ENCODE data around the gene TRIM71. TPM values are rescaled to one million over a fixed set of nuclear protein-coding genes. Genes with fewer than 3 reads are reported as not detected.

Gene TRIM71
- total RNA-seq, 1 donor from 2014 or later: 0.07 TPM

DNA sequence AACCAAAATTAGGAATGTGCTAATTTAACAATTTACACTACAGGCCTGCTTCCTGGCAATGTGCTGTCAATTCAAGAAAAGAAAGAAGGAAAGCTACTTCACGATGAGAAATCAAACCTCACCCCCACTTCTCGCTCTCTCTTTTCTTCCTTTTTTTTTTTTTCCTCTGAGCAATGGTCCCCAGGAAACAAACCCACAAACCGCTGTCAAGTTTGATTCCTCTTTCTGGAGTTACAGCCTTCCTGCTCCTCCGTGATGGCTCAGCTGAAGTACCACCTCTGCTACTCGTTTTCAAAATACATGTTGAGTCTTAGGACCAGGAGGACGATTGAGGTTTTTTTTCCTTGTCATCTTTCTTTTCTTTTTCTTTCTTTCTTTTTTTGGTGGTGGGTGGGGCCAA is 3.4 kb upstream of the TRIM71 start:
- peaks cover 14% of the 10 kb centered on the region for H3K4me1 Mint-ChIP-seq
- no peak overlapping the region for H3K27ac Mint-ChIP-seq
- intact Hi-C loops (cut with micrococcal nuclease): no loop called here
- peaks cover 5% of the 10 kb centered on the region for H3K36me3 Mint-ChIP-seq (ENCODE audit: low read depth)
- H3K4me3 Mint-ChIP-seq: no peak overlapping the region
- no peaks in the 10 kb centered on the region for H3K9me3 Mint-ChIP-seq
- H3K27me3 Mint-ChIP-seq: peaks cover 53% of the 10 kb centered on the region
- DNase-seq: no peak

DNA sequence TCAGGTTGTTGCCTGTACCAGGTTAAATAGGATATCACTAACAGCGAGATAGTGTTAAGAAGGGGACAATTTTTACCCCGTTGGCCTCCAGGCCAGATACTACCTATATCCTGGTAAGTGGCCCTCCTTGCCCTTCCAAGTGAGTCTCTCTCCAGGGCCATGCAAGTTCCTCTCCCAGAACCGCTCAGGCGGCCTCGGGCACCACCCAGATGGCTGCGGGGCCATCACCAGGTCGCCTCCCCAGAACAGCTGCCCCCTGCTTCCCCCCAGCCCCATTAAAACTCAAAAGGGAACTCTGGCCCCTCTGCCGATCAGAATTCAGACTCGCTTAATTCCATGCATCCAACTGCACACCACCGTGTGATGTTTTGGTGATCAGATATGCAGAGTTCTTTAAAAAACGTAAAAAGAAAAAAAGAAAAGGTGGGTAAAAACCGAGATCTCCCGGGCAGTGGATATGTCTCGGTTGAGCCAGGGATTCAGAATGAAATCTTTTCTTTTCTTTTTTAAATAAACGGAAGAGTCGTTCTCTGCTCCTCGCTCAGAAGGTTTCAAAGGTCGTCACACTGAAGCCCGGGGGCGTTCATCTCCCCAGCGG is 1.9 kb upstream of the TRIM71 start:
- Mint-ChIP-seq H3K4me1 (peaks cover 14% of the 10 kb centered on the region), H3K9me3 (no peaks in the 10 kb centered on the region), H3K27me3 (peaks cover 65% of the 10 kb centered on the region), H3K4me3 (peak overlapping the region; percentile 84), H3K36me3 (ENCODE audit: low read depth) (peaks cover 5% of the 10 kb centered on the region), H3K27ac (no peak overlapping the region)
- no peak for DNase-seq
- intact Hi-C loops (cut with micrococcal nuclease): loop anchor here (5.0 kb wide), 1 partner anchor 66 kb away; no protein-coding TSS in a partner anchor

DNA sequence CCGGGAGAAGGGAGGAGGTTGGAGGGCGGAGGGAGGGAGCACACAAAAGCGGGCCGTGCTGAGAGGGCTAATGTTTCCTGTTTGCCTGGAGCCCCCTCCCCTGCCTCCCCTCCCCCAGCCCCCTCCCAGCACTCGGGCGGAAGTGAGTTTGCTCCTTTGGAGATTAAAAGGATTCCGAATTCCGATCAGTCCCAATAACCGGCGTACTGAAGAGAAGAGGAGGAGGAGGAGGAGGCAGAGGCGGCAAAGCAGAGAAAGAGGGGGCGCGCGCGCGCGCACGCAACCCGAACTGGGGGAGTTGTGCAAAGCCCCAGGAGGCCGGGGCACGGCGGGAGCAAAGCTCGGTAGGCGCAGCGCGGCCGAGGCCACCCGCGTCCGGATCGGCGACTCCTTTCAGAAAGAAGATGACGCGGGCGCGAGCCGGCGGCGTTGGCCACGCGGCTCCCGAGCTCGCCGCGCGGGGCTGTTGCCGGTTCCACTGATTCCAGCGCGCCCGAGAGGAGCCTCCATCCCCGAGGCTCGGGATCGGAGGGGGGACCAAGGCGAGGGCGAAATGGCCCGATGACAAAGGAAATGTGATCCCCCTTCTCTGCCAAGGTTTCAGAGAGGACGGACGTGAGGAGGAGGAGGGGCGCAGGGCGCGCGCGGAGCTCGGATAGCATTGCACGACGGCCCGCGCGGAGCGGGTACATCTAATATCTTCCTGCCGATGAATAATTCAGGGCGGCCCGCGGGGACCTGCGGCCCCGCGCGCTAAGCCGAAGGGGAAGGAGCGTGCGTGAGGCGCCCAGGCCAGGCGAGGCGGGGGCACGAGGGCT is 1.1 kb upstream of the TRIM71 start:
- Mint-ChIP-seq H3K9me3 (no peaks in the 10 kb centered on the region), H3K27ac (peak overlapping the region; percentile 60), H3K4me3 (peak overlapping the region; percentile 84), H3K36me3 (ENCODE audit: low read depth) (peaks cover 5% of the 10 kb centered on the region), H3K27me3 (peaks cover 67% of the 10 kb centered on the region), H3K4me1 (peaks cover 14% of the 10 kb centered on the region)
- intact Hi-C loops (cut with micrococcal nuclease): loop anchor here (5.0 kb wide), 1 partner anchor 66 kb away; no protein-coding TSS in a partner anchor
- DNase-seq: peak; percentile 75

DNA sequence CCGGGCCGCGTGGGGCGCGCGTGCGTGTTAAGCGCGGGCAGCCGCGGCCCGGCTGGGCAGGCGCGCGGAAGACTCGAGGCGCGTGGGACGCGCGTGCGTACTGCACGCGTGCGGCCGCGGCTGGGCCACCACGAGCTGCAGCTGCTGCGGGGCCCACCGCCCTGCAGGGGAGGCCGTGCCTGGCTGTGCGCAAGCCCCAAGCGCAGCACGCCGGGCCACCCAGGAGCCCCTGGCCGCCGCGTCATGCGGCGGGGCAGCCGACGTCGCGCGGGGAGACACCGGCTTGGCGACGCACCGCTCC is 590 bp upstream of the TRIM71 start:
- Mint-ChIP-seq H3K4me3 (peak overlapping the region; percentile 84), H3K9me3 (no peaks in the 10 kb centered on the region), H3K4me1 (peaks cover 14% of the 10 kb centered on the region), H3K36me3 (ENCODE audit: low read depth) (peaks cover 5% of the 10 kb centered on the region), H3K27ac (no peak overlapping the region), H3K27me3 (peaks cover 69% of the 10 kb centered on the region)
- intact Hi-C loops (cut with micrococcal nuclease): loop anchor here (5.0 kb wide), 1 partner anchor 65 kb away; no protein-coding TSS in a partner anchor
- DNase-seq: no peak

DNA sequence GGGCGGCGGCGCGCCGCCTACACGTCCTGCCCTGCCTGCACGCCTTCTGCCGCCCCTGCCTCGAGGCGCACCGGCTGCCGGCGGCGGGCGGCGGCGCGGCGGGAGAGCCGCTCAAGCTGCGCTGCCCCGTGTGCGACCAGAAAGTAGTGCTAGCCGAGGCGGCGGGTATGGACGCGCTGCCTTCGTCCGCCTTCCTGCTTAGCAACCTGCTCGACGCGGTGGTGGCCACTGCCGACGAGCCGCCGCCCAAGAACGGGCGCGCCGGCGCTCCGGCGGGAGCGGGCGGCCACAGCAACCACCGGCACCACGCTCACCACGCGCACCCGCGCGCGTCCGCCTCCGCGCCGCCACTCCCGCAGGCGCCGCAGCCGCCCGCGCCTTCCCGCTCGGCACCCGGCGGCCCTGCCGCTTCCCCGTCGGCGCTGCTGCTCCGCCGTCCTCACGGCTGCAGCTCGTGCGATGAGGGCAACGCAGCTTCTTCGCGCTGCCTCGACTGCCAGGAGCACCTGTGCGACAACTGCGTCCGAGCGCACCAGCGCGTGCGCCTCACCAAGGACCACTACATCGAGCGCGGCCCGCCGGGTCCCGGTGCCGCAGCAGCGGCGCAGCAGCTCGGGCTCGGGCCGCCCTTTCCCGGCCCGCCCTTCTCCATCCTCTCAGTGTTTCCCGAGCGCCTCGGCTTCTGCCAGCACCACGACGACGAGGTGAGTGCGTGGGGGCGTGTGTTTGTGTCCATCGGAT is 602 bp downstream of the TRIM71 start:
- DNase-seq: peak; percentile 60
- Mint-ChIP-seq H3K27ac (peak overlapping the region; percentile 41), H3K27me3 (peaks cover 67% of the 10 kb centered on the region)

DNA sequence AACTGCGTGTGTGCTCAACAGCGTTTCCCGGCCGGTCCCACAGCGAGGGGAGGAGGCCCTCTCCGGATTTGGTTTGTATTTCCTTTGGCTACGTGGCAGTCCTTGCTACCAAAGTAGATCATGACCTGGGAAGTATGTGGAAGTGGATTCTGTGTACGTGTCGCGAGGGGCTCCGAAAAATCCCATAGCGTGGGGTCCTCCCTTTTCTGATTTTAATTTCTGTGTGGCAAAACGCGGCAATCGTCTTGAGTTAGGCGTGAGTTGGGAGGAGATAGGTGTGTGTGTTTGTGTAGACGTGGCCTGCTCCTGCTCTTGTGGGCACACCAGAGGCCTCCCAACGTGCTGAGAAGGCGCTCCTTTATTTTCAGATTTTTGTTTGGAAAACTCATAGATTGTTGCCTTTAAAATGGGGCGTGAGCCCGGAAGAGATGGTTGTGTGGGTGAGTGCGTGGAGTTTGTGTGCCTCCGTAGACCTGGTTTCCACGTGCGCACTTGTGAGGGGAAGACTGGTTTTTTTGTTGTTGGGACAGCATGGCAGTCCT is 1.2 kb downstream of the TRIM71 start:
- DNase-seq: no peak
- peak overlapping the region; percentile 41 for H3K27ac Mint-ChIP-seq
- intact Hi-C loops (cut with micrococcal nuclease): loop anchor here (1.0 to 5.0 kb wide), 2 partner anchors 38 to 63 kb away; no protein-coding TSS in a partner anchor
- peak overlapping the region; percentile 61 for H3K4me3 Mint-ChIP-seq
- peaks cover 66% of the 10 kb centered on the region for H3K27me3 Mint-ChIP-seq
- H3K36me3 Mint-ChIP-seq (ENCODE audit: low read depth): peaks cover 5% of the 10 kb centered on the region
- peaks cover 14% of the 10 kb centered on the region for H3K4me1 Mint-ChIP-seq
- H3K9me3 Mint-ChIP-seq: no peaks in the 10 kb centered on the region

More for the DNA sequence above, 602 bp downstream of the TRIM71 start:
- Mint-ChIP-seq H3K4me3 (peak overlapping the region; percentile 61), H3K4me1 (peaks cover 14% of the 10 kb centered on the region), H3K9me3 (no peaks in the 10 kb centered on the region), H3K36me3 (ENCODE audit: low read depth) (peaks cover 5% of the 10 kb centered on the region)
- intact Hi-C loops (cut with micrococcal nuclease): loop anchor here (1.0 to 5.0 kb wide), 2 partner anchors 37 to 64 kb away; no protein-coding TSS in a partner anchor

DNA sequence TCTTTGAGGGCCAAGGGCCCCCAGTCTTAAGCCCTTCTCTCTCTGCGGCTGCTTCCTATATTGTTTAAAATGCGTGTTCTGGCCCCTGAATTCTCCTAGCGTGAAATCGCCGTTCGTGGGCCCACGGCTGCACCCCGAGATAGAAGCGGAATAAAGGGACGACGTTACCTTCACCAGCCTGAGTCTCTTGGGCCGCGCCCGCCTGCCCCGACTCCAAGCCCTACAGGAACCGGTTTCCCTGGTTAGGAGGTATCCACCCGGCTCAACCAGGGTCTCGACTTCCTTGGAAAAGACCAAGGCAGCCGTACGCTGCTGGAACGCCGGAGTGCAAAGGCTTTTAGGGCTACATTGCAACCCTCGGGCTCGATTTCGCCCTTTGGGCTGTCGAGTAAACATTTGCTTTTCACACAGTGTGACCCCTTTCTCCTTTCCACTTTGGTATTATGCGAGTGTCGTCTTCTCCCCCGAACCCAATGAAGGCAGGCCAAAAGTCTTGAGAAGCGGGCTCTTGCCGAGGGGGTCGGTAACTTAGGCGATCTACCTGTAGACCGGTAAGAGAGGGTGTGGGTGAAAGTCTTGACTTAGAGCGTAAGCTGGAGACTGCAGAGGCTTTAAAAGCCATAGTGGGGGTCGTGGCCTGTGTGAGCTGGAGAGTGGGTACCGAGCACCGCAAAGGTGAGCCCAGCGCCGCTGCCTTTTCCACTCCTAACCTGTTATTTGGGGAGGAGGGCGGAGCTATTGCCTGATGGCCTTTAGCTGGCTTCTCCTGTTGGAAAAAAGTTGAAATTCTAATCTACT is 2.0 kb downstream of the TRIM71 start:
- intact Hi-C loops (cut with micrococcal nuclease): loop anchor here (5.0 kb wide), 1 partner anchor 63 kb away; no protein-coding TSS in a partner anchor
- peaks cover 5% of the 10 kb centered on the region for H3K36me3 Mint-ChIP-seq (ENCODE audit: low read depth)
- H3K27ac Mint-ChIP-seq: peak overlapping the region; percentile 41
- peaks cover 12% of the 10 kb centered on the region for H3K4me1 Mint-ChIP-seq
- no peak for DNase-seq
- no peaks in the 10 kb centered on the region for H3K9me3 Mint-ChIP-seq
- H3K27me3 Mint-ChIP-seq: peaks cover 58% of the 10 kb centered on the region
- peak overlapping the region; percentile 61 for H3K4me3 Mint-ChIP-seq

DNA sequence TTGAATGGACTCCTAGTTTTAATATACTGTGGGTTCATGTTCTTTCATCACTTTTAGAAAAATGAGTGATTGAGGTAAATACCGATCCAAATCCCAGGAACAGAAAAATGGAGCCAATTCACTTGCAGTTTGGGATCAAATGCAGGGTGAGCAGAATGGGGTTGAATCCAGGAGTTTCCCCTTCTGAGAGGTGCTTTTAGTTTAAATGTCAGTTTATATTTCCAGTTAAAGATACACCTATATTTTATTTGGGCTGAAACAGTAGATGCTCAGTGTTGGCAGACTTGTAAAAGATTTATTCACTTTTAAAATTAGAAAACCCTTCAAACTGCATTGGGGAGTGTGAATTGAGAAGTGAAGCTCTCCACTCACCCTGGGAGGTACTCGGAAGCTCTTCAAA is 2.6 kb downstream of the TRIM71 start:
- DNase-seq: no peak
- H3K4me3 Mint-ChIP-seq: no peak overlapping the region
- H3K4me1 Mint-ChIP-seq: peaks cover 12% of the 10 kb centered on the region
- H3K9me3 Mint-ChIP-seq: no peaks in the 10 kb centered on the region
- intact Hi-C loops (cut with micrococcal nuclease): no loop called here
- no peak overlapping the region for H3K27ac Mint-ChIP-seq
- peaks cover 53% of the 10 kb centered on the region for H3K27me3 Mint-ChIP-seq
- H3K36me3 Mint-ChIP-seq (ENCODE audit: low read depth): peaks cover 5% of the 10 kb centered on the region

DNA sequence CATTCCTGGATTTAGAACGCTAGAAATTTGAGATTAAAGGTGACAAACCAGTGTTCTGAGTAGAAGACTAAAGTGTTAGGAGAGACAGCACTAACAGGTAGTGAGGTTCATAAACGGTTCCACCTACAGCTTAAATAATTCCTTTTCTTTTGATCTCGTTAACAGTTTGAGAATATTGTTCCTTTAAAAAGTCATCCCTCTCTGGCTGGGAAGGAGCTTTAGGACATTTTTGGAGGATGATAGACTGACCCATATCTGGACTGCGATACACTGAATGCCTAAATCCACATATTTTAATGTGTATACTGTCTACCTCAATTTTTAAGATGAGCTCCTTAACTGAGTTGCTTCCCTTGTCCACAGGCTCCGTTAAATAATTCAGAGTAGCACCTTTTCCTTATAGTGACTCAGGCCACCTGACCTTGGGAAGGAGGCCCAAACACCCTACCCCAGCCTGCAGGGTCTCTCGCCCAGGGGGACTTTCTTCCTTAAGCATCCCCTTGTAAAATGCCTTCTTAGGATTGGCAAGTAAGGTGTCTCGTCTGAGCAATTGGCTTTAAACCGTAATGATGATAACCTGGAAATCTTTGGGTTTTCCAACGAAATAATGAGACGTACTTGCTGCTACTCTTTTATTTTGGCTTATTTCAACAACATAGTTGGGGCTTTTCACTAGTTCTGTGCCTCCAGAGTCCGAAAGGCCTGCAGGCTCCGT is 3.3 kb downstream of the TRIM71 start:
- peaks cover 5% of the 10 kb centered on the region for H3K36me3 Mint-ChIP-seq (ENCODE audit: low read depth)
- H3K27me3 Mint-ChIP-seq: peaks cover 46% of the 10 kb centered on the region
- intact Hi-C loops (cut with micrococcal nuclease): no loop called here
- peaks cover 12% of the 10 kb centered on the region for H3K4me1 Mint-ChIP-seq
- H3K27ac Mint-ChIP-seq: no peak overlapping the region
- no peak for DNase-seq
- no peak overlapping the region for H3K4me3 Mint-ChIP-seq
- H3K9me3 Mint-ChIP-seq: no peaks in the 10 kb centered on the region

DNA sequence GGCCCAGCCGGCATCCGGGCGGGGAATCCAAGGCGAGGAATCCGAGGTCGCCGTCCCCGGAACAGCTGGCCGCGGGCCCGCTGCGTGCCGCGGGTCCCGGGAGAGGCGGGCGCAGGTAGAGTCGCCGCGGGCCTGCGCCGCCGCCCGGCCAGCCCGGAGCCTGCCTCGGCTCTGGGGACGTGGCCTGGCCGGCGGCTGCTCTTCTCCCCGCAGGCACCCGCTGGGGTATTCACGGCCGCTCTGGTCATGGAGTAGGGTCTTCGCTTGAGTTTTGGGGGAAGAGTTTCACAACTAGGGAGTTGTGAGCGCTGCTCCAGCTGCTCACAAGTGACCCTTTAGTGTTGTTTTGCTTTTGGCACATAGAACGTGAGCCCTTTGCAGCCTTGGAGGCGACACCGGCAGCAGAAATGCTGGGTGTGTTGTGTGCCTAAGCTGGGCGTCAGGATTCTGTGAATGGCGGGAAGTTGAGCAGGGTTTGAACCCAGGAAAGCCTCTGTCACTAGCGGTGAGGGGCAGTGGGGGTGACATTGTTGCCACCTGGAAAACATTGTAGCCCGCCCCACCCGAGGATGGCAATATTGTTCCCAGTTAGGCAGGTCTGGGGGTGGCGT is 4.0 kb downstream of the TRIM71 start:
- peaks cover 40% of the 10 kb centered on the region for H3K27me3 Mint-ChIP-seq
- no peak overlapping the region for H3K4me3 Mint-ChIP-seq
- H3K9me3 Mint-ChIP-seq: no peaks in the 10 kb centered on the region
- peaks cover 11% of the 10 kb centered on the region for H3K4me1 Mint-ChIP-seq
- no peak overlapping the region for H3K27ac Mint-ChIP-seq
- intact Hi-C loops (cut with micrococcal nuclease): no loop called here
- DNase-seq: no peak
- peaks cover 5% of the 10 kb centered on the region for H3K36me3 Mint-ChIP-seq (ENCODE audit: low read depth)

DNA sequence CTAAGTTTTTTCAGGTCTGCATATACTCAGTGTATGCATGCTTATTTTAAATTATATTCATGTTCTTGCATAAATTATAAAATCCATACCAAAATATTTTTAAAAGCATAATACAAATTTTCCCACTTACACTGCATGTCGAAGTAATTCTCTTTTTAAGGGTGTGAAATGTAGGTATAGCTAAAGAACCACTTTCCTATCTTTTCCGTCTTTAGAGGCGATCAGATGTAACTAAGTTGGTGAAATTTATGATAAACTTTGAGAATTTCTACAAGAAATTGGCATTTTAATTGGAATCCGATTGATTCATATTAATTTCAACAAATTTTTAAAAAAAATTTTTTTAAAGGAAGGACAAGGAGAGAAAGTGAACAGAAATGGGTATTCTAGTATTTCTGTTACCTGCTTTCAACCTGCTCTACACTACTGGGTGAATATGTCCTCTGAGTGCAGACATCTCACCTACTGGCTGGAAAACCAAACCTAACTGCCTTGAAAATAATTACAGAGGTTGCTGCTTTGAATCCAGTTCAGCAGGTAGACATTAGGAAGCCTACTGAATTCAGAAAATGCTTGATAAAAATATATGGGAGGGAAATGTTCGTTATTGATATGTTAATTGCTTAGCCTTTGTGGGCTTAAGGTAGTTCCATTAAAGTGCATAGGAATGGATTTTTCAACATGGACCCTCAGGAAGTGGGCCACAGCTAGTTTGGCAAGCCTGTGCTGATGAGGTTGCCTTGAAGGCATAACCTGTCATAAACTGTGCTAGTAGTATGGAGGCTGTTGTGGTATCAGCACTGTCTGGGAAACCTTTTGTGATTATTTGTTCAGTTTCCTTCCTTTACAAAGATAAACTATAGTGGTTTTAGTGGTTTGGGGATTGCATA is 5.1 kb downstream of the TRIM71 start:
- peaks cover 6% of the 10 kb centered on the region for H3K4me1 Mint-ChIP-seq
- no peak overlapping the region for H3K4me3 Mint-ChIP-seq
- peaks cover 39% of the 10 kb centered on the region for H3K27me3 Mint-ChIP-seq
- intact Hi-C loops (cut with micrococcal nuclease): no loop called here
- peaks cover 5% of the 10 kb centered on the region for H3K36me3 Mint-ChIP-seq (ENCODE audit: low read depth)
- no peak for DNase-seq
- no peaks in the 10 kb centered on the region for H3K9me3 Mint-ChIP-seq
- no peak overlapping the region for H3K27ac Mint-ChIP-seq
